Measurements from ENCODE around the gene PLXNB1. TPM values are rescaled to one million over a fixed set of nuclear protein-coding genes. Genes with fewer than 3 reads are reported as not detected.

Gene PLXNB1
- total RNA-seq, 1 experiment from 2014 or later = 4.7 TPM

DNA sequence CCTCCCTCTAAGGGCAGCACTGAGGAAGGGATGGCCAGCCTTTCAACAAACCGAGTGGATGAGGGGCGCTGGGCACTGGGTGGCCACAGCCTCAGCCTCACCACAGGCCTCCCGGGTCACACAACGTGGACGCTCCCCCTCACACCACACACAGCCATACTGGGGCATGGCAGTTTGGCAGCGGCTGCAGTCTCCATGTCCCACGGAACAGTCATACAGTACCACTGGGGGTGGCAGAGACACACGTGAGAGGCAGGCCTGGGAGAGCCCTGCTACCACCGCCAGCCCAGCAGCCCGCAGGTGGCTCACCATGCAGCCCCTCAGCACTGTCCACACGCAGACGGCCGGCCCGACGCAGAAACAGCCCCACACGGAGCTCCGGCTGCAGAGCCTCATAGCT is 11.7 kb downstream of the PLXNB1 start:
- DNase-seq (ENCODE audit: low read depth) = no peak

DNA sequence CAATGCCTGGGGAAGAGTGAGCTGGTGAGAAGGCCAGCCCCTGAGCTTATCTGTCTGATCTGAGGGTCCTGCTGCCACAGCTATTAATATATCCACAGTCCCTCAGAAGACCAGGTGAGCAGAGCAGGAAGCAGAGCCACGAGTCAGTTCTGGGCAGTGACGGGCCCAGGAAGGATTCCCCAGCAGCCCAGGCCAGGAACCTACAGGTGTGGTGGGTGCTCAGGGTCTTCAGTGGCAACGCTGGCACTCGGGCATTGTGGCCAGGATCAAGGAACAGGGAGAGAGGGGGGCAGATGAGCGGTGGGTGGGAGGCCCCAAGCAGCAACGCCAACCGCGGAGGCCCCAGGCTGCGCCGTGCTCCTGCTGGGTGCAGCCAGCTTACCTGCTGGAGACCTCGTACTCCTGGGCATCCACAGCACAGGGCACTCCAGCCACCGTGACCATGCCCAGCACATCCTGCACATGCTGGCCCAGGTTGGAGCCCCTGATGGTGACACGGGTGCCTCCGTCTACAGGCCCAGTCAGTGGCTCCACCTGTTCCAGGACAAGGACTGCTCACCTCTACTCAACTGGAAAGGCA is 12.3 kb downstream of the PLXNB1 start:
- DNase-seq (ENCODE audit: low read depth) = no peak

DNA sequence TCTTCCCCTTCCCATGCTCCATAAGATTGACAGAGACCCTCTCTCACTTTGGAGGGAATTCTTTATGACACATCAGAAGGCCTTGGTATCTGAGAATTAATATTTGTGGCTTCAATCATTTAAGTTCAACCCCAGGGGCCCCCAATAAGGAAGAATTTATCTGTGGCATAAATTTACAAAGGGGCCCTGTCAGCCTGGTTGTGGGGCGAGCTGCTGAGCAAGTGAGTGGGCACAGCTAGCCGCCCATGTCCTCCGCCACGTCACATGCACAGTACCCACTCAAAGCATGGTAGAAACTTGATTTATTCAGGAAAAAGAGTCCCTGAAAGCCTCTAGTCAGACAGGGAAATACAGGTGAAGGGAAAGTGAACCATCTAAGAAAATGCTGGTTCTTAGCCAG is 13.3 kb downstream of the PLXNB1 start:
- DNase-seq (ENCODE audit: low read depth) = no peak

DNA sequence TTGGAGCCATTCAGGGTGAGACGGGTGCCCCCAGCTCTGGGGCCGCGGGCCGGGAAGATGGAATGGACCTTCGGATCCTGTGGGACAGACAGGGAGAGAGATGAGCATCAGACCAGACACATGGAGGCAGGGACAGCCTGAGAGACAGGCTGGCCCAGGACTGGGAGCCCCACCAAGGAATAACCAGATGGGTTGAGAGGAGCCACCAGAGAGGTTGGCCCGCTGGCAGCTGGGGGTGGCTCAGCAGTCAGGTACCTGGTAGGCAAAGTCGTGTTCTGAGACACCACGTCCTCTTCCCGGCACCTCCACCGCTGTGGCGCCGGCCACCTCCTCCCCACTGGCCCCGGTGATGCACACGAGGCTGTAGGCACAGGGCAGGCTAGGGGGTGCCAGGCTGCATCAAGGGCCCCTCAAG is 13.8 kb downstream of the PLXNB1 start:
- DNase-seq (ENCODE audit: low read depth) = no peak

DNA sequence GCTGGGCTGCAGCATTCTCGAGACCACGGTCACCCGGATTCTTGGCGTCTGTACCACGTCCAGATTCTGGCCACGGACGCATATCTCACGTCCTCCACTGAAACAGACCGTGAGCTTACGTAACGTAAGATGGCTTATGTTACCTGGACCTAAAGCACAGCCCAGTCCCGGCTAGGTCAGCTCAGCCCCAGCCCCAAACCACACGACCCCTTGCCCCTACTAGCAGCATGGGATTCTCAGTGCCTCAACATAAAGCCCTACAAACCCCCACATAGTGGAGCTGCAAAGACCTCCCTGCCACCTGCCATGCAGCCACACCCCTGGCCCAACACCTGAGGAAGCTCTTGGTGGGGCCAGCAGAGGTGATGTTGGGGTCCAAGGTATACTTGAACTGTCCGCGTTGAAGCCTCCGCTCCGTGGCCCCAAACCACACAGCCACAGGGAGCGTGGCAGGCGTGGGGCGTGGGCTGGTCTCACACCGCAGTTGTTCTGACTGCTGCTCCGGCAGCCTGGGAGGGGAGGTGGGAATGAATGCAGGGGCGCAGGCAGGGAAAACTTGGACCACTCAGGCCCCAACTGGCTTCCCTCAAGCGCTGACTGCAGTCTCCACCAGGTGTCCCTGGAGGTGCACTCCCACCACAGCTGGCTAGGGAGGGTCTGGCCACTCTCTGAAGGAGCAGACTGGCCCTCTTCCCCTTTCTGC is 14.5 kb downstream of the PLXNB1 start:
- no peak for DNase-seq (ENCODE audit: low read depth)

DNA sequence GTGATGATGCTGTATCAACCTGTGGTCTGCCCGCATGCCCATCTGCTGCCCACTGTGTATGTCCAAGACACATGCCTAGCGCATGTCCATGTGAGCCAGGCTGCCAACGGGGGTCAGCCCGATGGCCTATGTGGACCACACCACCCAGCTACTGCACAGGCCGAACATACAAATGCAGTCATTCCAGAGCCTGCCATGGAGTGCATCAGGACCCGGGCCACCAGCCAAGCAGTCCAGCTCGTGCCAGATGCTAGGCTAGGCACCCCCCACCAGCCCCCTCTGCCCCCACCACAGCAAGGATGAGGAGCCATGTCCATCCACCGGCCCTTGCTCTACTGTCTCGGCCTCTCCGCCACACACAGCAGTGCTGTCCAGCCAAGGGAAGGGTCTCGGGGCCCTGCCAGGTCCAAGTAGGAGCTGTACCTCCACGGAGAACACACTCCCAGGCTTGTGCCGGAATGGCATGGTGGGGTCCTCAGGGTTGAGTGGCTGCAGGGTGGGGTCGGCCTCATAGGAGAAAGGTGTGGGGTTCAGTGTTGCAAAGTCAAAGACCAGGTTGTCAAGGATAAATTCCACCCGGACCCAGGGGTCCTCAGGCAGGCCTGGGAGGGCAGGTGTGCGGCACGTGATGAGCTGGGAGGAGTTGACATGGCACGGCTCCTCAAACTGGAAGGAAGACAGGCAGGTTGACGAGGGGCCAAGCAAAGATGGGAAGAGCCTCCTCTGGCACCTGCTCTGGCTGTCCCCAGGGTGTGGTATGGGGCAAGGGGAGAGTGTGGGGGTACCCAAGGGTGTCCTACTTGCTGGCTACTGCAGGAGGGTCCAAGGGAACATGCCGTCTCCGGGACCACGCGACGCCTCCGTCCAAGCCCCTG is 15.3 kb downstream of the PLXNB1 start:
- DNase-seq (ENCODE audit: low read depth) = no peak

DNA sequence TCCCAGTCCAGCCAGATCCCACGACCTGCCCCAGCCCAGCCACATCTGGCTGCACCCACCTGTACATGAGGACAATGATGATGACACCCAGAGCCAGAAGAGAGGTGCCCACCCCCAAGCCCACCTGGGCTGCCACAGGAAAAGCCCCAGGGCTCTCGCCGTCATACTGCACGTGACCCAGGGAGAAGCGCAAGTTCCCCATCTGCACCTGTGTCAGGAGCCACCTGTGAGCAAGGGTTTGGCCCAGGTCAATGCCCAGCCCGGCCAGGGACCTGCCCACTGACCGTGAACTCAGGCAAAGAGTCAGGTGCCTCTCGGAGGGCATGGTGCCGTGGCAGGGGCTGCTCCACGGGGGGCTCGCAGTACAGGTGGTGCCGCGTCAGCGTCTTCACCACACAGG is 16.3 kb downstream of the PLXNB1 start:
- DNase-seq (ENCODE audit: low read depth) = no peak

DNA sequence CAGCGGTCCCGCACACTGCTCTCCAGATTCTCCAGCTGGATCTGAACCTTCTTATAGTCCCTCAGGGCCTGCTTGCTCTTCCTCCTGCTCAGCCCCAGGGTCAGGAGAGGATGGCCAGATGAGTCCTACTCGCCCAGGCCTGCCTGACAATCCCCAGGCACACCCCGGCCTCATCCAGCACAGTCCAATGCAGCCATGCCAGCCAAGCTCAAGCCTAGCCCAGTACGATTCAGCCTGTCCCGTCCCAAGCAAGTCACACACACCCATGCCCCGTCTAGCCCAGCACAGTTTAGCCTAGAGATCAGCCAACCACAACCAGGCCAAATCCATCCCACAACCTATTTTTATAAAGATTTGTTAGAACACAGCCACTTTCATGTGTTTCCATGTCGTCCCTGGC is 16.8 kb downstream of the PLXNB1 start:
- DNase-seq (ENCODE audit: low read depth) = no peak

DNA sequence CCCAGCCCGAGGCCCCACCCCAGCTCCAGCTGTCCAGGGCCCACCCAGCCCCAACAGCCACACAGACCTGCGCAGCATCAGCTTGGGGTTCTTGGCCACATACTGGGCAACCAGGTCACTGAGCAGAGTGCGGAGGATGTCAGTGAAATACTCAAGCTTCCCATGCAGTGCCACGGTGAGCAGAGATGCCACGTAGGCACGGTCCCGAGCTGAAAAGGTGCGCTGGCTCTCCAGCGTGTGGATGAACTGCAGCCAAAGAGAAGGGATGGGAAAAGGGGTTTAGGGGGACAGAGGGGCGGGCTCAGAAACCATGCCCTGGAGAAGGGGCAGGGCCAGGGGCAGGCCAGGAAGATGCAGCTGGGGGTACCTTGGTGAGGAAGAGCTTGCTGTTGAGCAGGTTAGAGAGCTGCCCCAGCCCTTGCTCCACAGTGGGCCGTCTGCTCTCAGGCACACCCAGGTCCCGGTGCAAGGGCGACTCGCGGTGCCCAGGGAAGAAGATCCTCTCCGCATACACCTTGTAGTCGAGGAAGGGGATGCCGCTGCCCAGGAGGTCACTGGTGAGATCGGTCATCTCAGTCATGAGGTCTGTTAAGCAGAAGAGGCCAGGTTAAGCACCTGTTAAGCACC is 17.4 kb downstream of the PLXNB1 start:
- DNase-seq (ENCODE audit: low read depth) = no peak

DNA sequence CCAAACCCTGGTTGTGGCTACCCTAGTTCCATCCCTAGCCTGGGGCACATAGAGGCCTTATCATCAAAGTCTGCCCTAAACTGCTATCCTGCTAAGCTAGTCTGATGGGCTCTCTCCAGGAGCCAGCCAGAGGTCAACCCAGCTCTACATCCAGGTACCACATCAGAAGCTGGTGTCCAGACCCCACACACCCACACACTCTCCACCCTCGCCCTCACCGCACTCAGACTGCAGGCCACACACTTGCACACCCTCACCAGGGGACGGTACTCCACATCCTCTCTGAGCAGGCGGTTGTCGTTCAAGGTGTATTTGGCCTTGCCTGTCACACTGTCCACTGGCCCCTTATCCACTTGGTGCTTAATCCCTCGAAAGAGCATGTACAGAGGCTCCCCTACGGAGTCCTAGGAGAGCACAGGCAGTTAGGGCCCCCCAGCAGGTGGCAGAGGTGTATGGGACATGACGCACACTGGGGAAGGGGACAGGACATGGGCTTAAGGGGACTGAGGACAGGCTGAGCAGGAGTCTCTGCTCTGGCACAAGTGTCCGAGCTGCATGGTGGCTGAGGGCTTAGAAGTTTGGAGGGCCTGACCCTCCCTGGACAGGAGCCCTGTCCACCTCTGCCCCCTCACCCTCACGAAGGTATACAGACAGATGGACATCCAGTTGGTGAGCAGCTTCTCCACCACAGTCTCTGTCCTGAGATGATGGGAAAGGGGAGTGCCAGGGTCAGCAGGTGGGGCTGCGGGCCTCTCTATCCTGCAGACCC is 18.1 kb downstream of the PLXNB1 start:
- DNase-seq (ENCODE audit: low read depth) = no peak

DNA sequence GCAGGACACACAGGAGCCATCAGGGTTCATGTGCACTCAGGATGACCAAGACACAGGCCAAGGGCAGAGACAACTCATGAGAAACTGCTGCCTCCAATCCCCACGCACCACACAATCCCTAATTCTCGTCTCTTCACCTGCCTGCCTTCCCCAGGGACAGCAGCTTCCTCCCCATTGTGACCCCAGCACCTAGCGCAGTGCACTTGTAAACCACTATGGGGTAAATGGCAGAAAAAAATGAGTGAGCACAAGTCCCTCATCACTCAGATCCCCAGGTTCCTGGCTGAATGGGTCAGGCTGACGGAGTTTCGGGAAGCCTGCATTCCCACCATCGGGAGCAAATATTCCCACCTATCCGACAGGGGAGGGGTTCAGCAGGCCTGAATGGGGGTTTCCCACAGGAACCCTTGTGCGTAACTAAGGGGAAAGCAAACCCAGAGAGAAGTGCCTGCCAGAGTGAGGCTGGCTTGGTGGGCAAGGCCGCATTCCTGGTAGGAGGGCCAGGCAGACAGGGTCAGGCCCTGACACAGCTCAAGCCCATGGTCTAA is 18.8 kb downstream of the PLXNB1 start:
- no peak for DNase-seq (ENCODE audit: low read depth)

DNA sequence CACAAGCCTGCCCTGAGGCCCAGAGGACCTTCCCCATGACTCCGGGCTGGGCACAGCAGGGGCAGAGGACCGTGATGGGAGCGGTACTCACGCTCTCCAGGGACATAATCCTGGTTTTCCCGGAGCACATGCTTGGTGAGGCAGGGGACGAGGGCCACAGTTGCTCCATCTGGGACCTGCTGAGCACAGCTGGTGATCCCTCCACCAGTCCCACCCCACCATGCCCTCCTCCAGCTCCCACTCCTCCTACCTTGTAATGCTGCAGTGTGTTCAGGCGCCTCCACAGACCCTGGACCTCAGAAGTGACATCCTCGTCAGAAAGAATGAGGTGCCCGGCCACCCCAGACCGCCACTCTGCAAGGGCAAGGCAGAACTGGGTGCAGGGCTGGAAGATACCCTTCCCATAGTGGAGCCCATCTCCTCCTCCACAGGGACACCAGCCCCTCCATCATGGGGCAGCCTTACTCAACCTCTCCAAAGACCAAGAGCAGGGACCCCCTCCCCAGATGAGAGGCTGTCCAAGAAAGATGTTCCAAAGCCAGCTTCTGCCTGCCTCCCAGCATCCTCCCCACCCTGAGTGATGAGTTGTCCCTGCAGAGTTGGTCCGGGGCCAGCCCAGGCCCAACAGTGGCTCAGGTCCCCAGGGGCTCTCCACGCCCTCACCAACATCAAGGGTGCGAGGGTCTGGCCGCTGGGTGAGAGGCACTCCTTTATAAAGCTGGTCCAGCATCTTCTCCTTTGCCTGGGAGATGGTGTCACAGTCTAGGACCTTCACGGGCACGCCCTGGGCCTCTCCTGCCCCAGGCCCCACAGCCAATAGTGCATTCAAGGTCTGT is 19.5 kb downstream of the PLXNB1 start:
- DNase-seq (ENCODE audit: low read depth) = no peak

DNA sequence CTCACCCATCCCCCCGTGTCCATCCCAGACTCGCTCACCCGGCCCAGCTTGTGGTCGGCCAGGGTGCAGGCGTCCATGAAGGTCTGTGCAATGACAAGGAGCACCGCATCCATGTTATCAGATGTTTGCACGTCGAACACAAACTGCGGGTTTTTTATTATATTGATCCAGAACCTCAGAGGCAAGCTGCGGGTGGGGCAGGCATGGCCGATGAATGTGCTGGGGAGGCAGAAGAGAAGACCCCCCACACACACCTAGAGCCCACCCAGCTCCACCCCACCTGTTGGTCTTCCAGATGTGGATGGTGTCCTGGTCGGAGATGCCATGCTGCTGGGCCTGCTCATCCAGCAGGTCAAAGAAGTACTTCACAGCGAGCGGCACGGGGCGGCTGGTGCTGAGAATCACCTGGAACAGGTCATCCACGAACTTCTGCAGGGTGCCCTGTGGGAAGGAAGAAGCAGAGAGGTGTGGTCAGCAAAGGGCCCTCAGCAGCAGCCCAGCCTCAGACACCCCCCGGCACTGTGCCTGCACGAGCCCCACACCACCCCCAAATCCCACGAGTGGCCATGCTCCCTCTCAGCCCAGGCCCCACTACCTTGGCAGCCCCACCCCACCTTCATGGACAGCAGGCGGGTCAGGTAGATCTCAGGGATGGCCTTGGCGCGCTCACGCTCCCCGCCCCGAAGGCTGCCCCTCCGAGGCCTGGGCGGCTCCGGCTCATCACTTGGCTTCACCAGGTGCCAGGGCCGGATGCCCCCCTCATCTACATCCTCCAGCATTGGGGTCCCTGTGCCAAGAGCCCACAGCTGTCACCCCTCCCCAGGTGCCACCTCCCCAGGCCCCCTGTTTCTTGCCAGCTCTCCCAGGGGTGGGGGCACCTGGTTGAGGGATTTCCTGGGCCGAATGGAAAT is 20.3 kb downstream of the PLXNB1 start:
- no peak for DNase-seq (ENCODE audit: low read depth)

DNA sequence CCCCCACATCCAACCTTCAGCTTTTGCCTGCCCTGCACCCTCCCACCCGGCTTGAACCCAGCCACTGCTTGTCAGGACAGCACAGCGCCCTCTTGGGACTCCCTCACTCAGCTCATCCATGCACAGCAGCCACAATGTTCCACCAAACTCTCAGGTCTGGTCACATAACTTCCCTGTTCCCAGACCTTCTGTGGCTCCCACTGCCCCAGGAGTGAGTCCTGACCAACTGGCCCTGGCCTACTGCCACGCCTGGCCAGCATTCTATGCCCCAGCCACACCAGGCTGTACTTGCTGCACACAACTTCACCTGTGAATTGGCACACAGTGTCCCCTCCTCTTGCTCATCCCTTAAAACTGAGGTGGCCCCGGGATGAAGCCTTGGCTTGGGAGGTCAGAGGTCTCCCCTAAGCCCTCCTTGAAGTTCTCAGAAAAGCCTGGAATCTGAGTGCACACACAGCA is 21.0 kb downstream of the PLXNB1 start:
- no peak for DNase-seq (ENCODE audit: low read depth)

DNA sequence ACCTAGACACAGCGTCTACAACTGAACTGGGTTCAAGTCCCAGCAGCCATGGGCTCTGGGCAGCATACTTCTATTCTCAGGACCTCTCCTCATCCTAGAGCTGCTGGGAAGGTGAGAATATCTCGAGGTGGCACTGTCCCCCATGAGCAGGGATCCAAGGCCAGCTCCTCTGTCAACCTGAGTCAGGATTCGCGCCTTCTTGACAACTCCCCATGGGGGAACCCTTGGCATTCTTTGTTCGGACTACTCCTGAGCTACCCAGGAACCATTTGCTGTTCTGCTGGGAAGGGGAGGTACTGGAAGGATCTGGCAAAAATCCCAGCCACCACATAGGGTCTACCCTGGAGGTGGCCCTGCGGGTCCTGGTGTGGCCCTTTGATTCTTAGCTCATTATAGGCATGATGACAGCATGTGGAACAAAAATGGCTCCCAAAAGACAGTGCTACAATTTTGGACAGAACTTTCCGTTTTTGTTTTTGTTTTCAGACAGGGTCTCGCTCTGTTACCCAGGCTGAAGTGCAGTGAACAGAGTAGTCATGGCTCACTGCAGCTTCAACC is 22.3 kb downstream of the PLXNB1 start:
- DNase-seq (ENCODE audit: low read depth) = no peak

DNA sequence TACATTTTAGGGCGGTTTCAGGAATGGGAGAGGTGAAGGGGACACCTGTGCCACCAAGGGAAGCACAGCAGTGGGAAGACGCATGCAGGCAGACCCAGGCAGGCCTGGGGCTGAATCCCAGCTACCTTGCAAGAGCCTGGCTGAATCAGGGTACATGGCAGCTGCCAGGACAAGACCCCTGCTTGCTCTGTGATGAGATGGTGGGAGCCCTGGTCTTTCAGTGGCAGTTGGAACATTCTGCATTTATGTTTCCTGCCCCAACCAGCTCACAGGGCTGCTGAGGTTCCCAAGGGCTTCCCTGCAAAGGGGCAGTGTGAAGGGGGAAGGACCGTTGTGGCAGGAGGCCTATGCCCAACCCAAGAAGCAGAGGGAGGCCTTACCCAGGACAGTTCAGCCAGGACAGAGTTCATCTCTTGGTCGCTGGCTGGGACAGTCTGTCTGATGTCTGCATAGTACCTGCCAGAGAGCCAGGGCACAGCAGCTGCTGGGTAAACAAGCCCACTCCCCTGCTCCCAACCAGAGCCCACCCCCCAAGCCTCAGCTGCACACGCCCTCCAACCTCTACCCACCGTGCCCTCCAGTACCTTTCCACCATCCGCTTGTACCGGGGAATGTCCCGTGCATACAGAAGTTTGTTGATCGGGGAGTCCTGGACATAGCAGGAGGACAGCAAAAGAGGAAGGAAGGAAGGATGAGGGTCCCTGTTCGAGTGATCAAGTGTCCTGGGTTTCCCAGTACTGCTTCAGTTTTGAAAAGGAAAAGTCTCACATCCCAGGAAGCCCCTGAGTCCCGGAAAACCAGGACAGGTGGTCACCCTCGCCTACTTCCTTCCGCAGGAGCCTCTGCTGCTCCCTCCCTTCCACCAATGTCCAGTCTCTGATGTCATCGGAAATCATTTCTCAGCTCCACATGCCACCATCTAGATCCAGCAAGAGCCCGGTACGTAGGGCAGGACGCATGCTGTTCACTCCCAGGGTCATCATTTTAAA is 23.1 kb downstream of the PLXNB1 start:
- no peak for DNase-seq (ENCODE audit: low read depth)

DNA sequence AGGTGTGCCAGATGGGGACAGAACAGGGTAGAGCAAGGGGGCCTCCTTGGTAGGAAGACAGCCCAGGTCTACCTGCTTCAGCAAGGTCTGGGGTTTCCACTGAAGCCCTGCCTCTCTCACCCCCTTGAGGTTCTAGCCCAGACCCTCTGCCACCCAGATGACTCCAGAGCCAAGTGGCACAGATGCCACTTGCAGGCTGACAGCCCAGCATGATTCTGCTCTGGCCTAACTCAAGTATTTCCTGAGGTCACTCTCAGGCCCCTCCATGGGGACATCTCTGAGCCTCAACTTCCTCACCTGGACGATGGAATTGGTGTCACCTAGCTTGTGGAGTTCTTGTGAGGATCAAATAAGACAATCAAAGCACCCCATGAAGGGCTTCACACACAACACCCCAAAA is 23.9 kb downstream of the PLXNB1 start:
- no peak for DNase-seq (ENCODE audit: low read depth)

Data from RPMI7951 (cell line).